NCI-H748 (cell line): ENCODE measurements around the gene CARD9.
"Not testable (repeated sequence)": the region's sequence is repeated elsewhere in the genome, so short reads cannot be mapped to it uniquely, and the experiment has no call there.

Source experiments
- DNase-seq: peaks from one replicate; lab custom pipeline; 2025; ENCODE audit not compliant: unreplicated experiment; lab: John Stamatoyannopoulos, UW

The CARD9 gene

DNA sequence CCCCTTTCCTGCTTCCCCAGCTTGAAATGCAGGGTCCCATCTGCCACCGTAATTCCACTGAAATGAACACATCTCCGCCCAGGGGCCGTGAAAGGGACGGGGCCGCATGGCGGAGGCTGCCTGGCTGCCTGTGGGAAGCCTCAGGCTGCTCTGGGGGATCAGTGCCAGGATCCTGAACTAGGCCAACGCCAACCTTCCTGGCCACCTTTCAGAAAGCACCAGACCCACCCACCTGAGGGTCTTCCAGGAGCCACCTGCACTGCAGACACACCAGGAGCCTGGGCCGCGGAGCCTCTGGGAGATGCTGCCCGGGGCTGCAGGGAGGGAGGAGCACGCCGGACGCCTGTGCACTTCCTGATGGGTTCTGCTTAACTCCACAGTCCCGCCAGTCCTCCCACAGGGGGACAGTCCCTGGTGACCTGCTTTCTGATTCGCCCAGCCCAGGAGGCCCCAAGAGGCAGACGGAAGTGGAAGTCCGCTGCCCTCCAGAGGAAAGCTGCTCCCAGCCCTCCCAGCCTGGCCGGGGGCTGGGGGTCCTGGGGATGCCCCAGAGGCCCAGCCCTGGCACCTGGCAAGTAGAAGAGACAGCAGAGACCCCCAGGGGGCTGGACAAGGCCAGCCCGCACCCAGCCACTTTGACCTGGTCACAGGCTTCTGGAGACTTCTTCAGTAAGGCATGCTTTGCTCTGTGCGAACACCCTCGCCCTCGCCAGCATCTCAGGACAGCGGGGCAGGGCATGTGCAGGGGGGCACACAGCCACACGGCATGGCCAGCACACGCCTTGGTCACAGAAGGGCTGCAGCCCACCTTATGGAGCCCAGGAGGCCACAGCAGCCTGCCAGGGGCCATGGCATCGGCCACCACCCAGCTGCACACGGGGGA lies at the start of gene CARD9:
TSS of gene CARD9 (minus strand) at position 370 of the 883 bp plus-strand sequence. CDS start 1,591 bp downstream, outside the sequence.
- DNase-seq: no peak

- DNase-seq: no peak
These were observed 49.4 kb upstream of the CARD9 start for GRCh38 chr9:136422876-136423275.

DNA sequence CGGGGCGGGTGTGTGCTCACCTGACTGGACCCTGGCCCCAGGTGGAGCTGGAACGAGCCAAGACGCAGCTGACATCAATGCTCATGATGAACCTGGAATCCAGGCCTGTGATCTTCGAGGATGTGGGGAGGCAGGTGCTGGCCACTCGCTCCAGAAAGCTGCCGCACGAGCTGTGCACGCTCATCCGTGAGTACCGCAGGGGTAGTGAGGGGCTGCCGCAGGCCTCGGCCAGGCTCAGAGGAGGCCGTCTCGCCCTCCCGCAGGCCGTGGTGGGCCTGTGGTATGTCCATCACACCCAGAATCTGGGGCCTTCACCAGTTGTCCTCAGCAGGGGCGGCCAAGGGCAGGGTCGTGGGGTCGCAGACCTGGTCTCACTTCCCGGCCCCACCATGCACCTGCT lies 48.3 kb upstream of the CARD9 start:
- no peak for DNase-seq

- DNase-seq: no peak
These were observed 45.6 kb upstream of the CARD9 start for GRCh38 chr9:136419092-136419420.

- DNase-seq: no peak
These were observed 45.0 kb upstream of the CARD9 start for GRCh38 chr9:136418182-136419091.

- no peak for DNase-seq
These were observed 43.4 kb upstream of the CARD9 start for GRCh38 chr9:136416914-136417313.

GRCh38 chr9:136416427-136416826 lies 43.0 kb upstream of the CARD9 start:
- no peak for DNase-seq

- DNase-seq: no peak
These were observed 39.5 kb upstream of the CARD9 start for GRCh38 chr9:136412962-136413361.

GRCh38 chr9:136411378-136411777 lies 37.9 kb upstream of the CARD9 start:
- DNase-seq: no peak

- DNase-seq: peak; percentile 88
These were observed 37.2 kb upstream of the CARD9 start, which contains the start of the genes ENTR1 and PMPCA for GRCh38 chr9:136410500-136411287. TSS of gene ENTR1 (minus strand) at chr9:136410614. CDS start at chr9:136410397, 217 bp downstream. TSS of gene PMPCA (plus strand) at chr9:136410658. CDS start at chr9:136410669, 11 bp downstream.

GRCh38 chr9:136409557-136410455 lies 36.3 kb upstream of the CARD9 start:
- peak; percentile 56 for DNase-seq

DNA sequence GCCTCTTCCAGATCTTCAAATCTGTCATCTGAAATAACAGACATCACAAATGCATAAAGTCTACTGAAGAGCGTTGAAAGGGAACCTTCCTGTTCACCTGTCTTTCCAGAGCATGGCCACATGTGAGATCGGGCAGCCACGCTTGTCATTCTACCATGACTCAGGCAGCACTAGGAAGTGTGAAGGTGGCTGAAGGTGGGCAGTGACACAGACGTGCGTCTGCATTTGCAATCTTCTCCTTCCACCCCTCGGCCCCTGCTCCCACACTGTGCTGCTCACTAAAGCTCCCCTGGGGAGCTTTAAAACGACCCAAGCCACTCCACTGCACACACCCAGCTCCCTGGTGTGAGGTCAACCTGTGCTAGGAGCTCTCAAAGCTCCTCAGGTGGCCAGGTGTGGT lies 34.4 kb upstream of the CARD9 start:
- no peak for DNase-seq

GRCh38 chr9:136407061-136407460 lies 33.6 kb upstream of the CARD9 start:
- DNase-seq: not testable (repeated sequence)

GRCh38 chr9:136405904-136406303 lies 32.4 kb upstream of the CARD9 start:
- not testable (repeated sequence) for DNase-seq

- DNase-seq: no peak
These were observed 32.0 kb upstream of the CARD9 start for GRCh38 chr9:136405481-136405880.

- DNase-seq: no peak
These were observed 31.3 kb upstream of the CARD9 start for GRCh38 chr9:136404801-136405136.

GRCh38 chr9:136403915-136404800 lies 30.7 kb upstream of the CARD9 start:
- no peak for DNase-seq

DNA sequence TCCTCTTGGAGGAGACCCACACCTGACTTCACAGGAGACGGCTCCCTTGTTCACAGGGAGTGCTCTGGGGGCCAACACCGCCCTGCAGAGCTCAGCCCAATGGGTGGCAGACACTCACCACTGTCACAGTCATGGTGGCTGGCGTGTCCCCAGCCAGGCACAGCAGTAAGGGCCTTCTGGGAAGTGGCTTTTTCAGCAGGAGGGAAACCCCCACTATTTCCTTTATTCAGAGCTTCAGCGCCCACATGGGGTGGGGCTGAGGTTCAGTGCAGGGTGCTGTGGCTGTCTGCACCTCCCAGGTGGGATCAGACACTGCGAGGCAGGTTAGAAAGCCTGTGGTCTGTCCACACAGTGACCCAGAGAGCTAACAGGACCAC lies 30.1 kb upstream of the CARD9 start:
- no peak for DNase-seq

DNA sequence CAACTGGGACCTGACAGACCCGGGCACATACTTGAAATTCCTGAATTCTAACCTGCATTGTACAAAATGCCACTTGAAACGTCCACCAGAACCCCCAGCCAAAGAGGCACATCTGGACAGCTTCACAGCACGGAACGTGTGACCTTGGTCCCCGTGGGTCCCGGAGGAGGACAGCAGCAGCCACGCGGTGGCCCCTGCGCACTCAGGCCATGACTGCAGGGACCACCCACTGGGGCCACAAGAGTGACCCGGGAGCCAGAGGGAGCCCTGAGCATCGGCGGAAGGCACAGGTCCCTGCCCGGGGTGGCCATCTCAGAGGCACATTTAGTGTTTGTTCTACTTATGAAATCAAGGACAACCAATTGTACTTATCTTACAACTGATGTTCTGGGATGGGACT lies 28.6 kb upstream of the CARD9 start:
- DNase-seq: no peak
